BLaER1 treated with 17β-estradiol and CSF1 and Interleukin-3, amounts not matched to agents 10 nM and 100 nM (cell line): ENCODE measurements around the gene OR8B2.
"Not testable (repeated sequence)": the region's sequence is repeated elsewhere in the genome, so short reads cannot be mapped to it uniquely, and the experiment has no call there.

Experiments
- H3K27ac ChIP-seq, 11 experiments: shearing (Covaris generic); formaldehyde crosslinking; 2 replicates each; pipeline ENCODE4 v1.8.1; 2022
- H3K27me3 ChIP-seq, 11 experiments: shearing (Covaris generic); formaldehyde crosslinking; 2 replicates each; pipeline ENCODE4 v1.8.1; 2022
- H3K36me3 ChIP-seq, 11 experiments: shearing (Covaris generic); formaldehyde crosslinking; 2 replicates each; pipeline ENCODE4 v1.8.1; 2022
- H3K4me1 ChIP-seq, 10 experiments: shearing (Covaris generic); formaldehyde crosslinking; 2 replicates each; pipeline ENCODE4 v1.8.1; 2022
- H3K4me2 ChIP-seq, 11 experiments: shearing (Covaris generic); formaldehyde crosslinking; 2 replicates each; pipeline ENCODE4 v1.8.1; 2022
- H3K4me3 ChIP-seq, 10 experiments: shearing (Covaris generic); formaldehyde crosslinking; 2 replicates each; pipeline ENCODE4 v1.8.1; 2022
- H3K9ac ChIP-seq, 11 experiments: shearing (Covaris generic); formaldehyde crosslinking; 2 replicates each; pipeline ENCODE4 v1.8.1; 2022
- H3K9me3 ChIP-seq, 11 experiments: shearing (Covaris generic); formaldehyde crosslinking; replicated peaks in 1 of 11; 2 replicates each; pipeline ENCODE4 v1.8.1; 2022
- H4K20me1 ChIP-seq, 11 experiments: shearing (Covaris generic); formaldehyde crosslinking; 2 replicates each; pipeline ENCODE4 v1.8.1; 2022
- Cebpa-rat ChIP-seq, 11 experiments: shearing (Covaris generic); IDR thresholded peaks; 2 replicates each; pipeline ENCODE4 v1.8.1; 2022

Gene OR8B2

DNA sequence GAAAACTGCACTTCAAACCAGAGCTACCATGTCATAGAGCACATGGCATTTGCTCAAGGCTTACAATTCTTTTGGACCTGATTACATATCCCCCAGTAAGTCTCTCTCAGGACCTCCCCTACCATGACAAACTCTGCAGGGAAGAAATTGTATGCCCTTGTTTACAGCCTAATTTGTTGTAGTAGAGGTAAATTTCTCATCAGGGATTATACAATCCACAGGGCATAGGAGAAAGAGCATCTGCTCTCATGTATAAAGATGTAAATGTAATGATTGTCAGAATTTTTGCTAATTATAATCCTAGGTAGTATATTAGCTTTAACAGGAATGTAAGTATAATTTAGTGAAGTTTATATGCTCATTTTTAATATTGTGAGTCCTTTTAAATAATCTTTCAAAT lies 14.6 kb upstream of the OR8B2 start, which contains the start of gene OR8B3:
Gene OR8B3, minus strand, starts transcription at position 101 of the 400 bp plus-strand sequence. CDS start 1,673 bp downstream, outside the sequence.
- no peaks in the 10 kb centered on the region for H4K20me1 ChIP-seq
- TF ChIP-seq Cebpa-rat (IDR thresholded peaks at IDR 0.05) = no peak
- H3K27ac ChIP-seq = no peak within 1 kb of the TSS
- H3K36me3 ChIP-seq = no peaks in the 10 kb centered on the region
- no peaks in the 10 kb centered on the region for H3K27me3 ChIP-seq
- no peak within 1 kb of the TSS for H3K4me3 ChIP-seq
- H3K9me3 ChIP-seq = no peaks in the 10 kb centered on the region
- H3K9ac ChIP-seq = no peak within 1 kb of the TSS
- no peaks in the 10 kb centered on the region for H3K4me1 ChIP-seq
- H3K4me2 ChIP-seq = no peak within 1 kb of the TSS

GRCh38 chr11:124396847-124397246 lies 12.5 kb upstream of the OR8B2 start:
- H3K27ac ChIP-seq, H3K4me1 ChIP-seq, H3K36me3 ChIP-seq, H3K4me2 ChIP-seq, H4K20me1 ChIP-seq, H3K27me3 ChIP-seq, H3K9me3 ChIP-seq, H3K4me3 ChIP-seq, H3K9ac ChIP-seq: not testable (repeated sequence)

DNA sequence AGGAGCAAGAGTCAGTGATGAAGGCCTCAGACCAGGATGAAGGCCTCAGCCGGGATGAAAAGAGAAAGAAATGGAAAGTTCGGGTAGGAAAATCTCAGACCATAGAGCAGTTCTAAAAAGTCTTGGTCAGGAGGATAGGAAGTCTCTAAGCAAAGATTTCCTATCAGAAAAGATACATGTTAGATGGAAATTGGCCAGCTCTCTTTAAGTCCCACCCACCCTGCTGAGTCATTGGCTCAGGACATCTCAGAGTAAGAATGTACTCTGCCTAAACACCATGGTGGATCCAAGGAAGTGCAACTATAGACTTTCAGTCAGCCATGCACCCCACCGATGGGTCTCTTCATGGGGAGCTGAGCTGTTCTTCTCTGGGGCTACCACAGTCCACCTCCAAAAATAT lies 10.1 kb upstream of the OR8B2 start:
- TF ChIP-seq Cebpa-rat (IDR thresholded peaks at IDR 0.05) = no peak
- H3K27ac ChIP-seq = no peak overlapping the region
- H3K9me3 ChIP-seq = no peaks in the 10 kb centered on the region
- H3K27me3 ChIP-seq = no peaks in the 10 kb centered on the region
- H3K4me3 ChIP-seq = no peak overlapping the region
- no peaks in the 10 kb centered on the region for H4K20me1 ChIP-seq
- no peaks in the 10 kb centered on the region for H3K4me1 ChIP-seq
- H3K9ac ChIP-seq = no peak overlapping the region
- no peak overlapping the region for H3K4me2 ChIP-seq
- no peaks in the 10 kb centered on the region for H3K36me3 ChIP-seq

- H3K4me2 ChIP-seq, H3K4me3 ChIP-seq, H3K4me1 ChIP-seq, H3K36me3 ChIP-seq, H4K20me1 ChIP-seq, H3K9ac ChIP-seq, H3K27me3 ChIP-seq, H3K27ac ChIP-seq, H3K9me3 ChIP-seq: not testable (repeated sequence)
Measured at GRCh38 chr11:124382857-124383256, 1.4 kb downstream of the OR8B2 start.

DNA sequence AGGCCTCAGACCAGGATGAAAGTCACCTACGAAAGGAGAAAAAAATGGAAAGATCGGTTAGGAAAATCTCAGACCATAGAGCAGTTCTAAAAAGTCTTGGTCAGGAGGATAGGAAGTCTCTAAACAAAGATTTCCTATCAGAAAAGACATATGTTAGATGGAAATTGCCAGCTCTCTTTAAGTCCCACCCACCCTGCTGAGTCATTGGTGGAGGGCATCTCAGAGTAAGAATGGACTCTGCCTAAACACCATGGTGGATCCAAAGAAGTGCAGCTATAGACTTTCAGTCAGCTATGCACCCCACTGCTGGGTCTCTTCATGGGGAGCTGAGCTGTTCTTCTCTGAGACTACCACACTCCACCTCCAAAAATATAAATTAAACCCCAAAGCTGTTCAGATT lies 3.7 kb downstream of the OR8B2 start:
- TF ChIP-seq Cebpa-rat (IDR thresholded peaks at IDR 0.05) = no peak
- Histone ChIP-seq H3K36me3 (no peaks in the 10 kb centered on the region), H4K20me1 (no peaks in the 10 kb centered on the region; a peak in 1 of 22 replicates), H3K4me1 (peaks cover 0 to 11% (median 0%) of the 10 kb centered on the region in 10 experiments; a peak in 4 of 20 replicates), H3K27ac (no peak overlapping the region), H3K27me3 (no peaks in the 10 kb centered on the region), H3K9me3 (no peaks in the 10 kb centered on the region; a peak in 1 of 22 replicates), H3K4me3 (no peak overlapping the region), H3K9ac (no peak overlapping the region), H3K4me2 (no peak overlapping the region)

DNA sequence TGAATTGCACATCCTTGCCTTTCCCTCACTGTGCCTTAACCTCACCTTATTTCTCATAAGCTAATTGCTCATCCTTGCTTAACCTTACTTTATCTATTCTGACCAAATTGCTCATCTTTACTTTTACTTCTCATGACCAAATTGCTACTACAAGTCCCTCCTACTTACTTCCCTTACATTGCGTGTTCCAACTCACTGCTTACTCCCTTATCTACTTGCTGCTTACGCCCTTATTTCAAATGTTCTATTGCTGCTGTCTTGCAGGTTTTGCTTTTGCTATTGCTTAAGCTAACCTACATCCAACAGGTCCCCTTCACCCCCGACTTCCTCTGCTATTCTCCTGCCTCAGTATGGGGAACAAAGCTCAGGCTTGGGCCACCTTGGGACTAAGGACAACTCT lies 8.0 kb downstream of the OR8B2 start:
- H3K9ac ChIP-seq = no peak overlapping the region
- no peaks in the 10 kb centered on the region for H3K36me3 ChIP-seq
- no peak for TF ChIP-seq Cebpa-rat (IDR thresholded peaks at IDR 0.05)
- H3K27me3 ChIP-seq = no peaks in the 10 kb centered on the region
- H3K4me2 ChIP-seq = no peak overlapping the region
- peaks cover 0 to 11% (median 0%) of the 10 kb centered on the region in 10 experiments; a peak in 4 of 20 replicates for H3K4me1 ChIP-seq
- H3K27ac ChIP-seq = no peak overlapping the region
- peaks cover 0 to 11% (median 7%) of the 10 kb centered on the region in 11 experiments; a peak in 17 of 22 replicates for H3K9me3 ChIP-seq
- H4K20me1 ChIP-seq = no peaks in the 10 kb centered on the region; a peak in 1 of 22 replicates
- H3K4me3 ChIP-seq = no peak overlapping the region

DNA sequence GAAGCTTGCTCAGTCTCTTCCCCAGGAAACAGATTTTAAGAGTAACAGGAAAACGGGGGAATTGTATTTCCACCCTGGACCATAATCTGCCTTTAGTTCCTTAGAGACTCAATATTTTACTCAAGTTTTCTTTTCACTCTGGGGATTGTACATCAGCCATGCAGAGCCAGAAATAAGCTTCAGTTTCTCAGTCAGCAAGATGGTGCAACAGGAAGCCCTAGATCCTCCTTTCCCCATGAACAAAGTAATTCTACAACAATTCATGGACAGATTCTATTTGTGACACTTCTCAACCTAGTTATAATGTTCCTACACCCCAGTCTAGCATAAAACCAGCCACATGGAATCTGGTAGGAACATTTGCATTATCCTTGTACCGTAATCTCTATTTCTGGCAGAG lies 24.7 kb downstream of the OR8B2 start:
- Histone ChIP-seq H3K4me3 (no peak overlapping the region), H3K4me2 (peak overlapping the region in 7 of 11 experiments; percentile 6 to 64 (median 20); a peak in 7 of 22 replicates), H3K9ac (no peak overlapping the region), H3K27me3 (no peaks in the 10 kb centered on the region), H3K9me3 (no peaks in the 10 kb centered on the region), H3K4me1 (peaks cover 0 to 15% (median 2%) of the 10 kb centered on the region in 10 experiments; a peak in 6 of 20 replicates), H3K36me3 (no peaks in the 10 kb centered on the region), H4K20me1 (no peaks in the 10 kb centered on the region), H3K27ac (no peak overlapping the region)
- TF ChIP-seq Cebpa-rat (IDR thresholded peaks at IDR 0.05) = no peak

DNA sequence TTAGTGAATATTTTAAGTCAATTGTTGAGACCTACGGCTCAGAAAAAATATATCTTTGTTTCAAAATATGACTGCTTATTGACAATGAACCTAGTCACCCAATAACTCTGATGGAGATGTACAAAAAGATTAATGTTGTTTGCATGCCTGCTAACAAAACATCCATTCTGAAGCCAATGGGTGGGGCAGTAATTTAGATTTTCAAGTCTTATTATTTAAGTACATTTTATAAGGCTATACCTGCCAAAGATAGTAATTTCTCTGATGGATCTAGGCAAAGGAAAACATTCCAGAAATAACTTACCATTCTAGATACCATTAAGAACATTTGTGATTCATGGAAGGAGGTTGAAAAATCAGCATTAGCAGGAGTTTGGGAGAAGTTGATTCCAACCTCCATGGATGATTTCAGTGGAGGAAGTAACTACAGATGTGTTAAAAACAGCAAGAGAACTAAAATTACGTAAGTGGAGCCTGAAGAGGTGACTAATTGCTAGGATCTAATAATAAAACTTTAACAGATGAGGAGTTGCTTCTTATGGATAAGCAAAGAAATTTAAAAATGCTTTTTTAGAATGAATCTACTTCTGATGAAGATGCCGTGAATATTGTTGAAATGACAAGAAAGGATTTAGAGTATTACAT lies 37.9 kb downstream of the OR8B2 start:
- H3K4me1 ChIP-seq = peaks cover 0 to 10% (median 0%) of the 10 kb centered on the region in 10 experiments; a peak in 1 of 20 replicates
- H3K27ac ChIP-seq = no peak overlapping the region
- no peak for TF ChIP-seq Cebpa-rat (IDR thresholded peaks at IDR 0.05)
- peaks cover 14 to 29% (median 16%) of the 10 kb centered on the region in 11 experiments for H3K9me3 ChIP-seq
- peak overlapping the region in 2 of 11 experiments; percentile 9 to 19; a peak in 1 of 22 replicates for H3K4me2 ChIP-seq
- no peaks in the 10 kb centered on the region; a peak in 1 of 22 replicates for H3K36me3 ChIP-seq
- no peak overlapping the region for H3K9ac ChIP-seq
- no peaks in the 10 kb centered on the region for H4K20me1 ChIP-seq
- H3K4me3 ChIP-seq = no peak overlapping the region
- H3K27me3 ChIP-seq = no peaks in the 10 kb centered on the region

DNA sequence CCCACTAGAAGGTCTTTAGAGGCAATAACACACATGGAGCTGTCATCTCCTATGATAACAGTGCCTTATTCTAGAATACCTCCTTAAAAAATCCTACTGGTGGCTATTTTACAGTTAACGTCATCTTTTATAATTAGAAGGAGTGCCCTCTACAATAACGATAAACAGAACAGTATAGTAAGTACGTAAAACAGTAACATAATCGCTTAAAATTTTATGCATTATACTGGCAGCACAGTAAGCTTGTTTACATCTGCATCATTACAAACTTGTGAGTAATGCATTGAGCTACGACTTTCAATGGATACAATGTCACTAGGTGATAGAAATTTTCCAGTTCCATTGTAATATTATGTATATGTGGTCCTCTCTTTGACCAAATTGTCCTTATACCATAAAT lies 40.0 kb downstream of the OR8B2 start:
- Histone ChIP-seq H3K9ac (no peak overlapping the region), H3K4me2 (no peak overlapping the region), H3K36me3 (no peaks in the 10 kb centered on the region; a peak in 1 of 22 replicates), H3K4me3 (no peak overlapping the region), H3K4me1 (peaks cover 0 to 20% (median 0%) of the 10 kb centered on the region in 10 experiments; a peak in 4 of 20 replicates), H3K27ac (no peak overlapping the region), H3K27me3 (no peaks in the 10 kb centered on the region), H3K9me3 (peaks cover 12 to 21% (median 14%) of the 10 kb centered on the region in 11 experiments), H4K20me1 (no peaks in the 10 kb centered on the region)
- TF ChIP-seq Cebpa-rat (IDR thresholded peaks at IDR 0.05) = no peak

DNA sequence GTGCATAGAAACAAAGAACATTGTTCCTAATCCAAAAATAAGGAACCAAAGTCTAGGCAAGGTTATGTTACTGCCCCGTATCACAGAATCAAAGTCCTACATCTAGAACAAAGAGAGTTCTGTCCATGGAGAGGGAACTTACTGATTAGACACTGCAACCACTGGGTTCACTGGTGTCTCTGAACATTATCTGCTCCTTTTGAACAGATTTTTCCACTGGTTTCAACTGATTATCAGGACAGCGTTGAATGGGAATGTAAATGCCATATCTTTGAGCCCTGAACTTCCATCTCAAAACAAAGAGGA lies 44.2 kb downstream of the OR8B2 start:
- H3K9ac ChIP-seq = no peak overlapping the region
- no peaks in the 10 kb centered on the region for H4K20me1 ChIP-seq
- H3K36me3 ChIP-seq = no peaks in the 10 kb centered on the region
- peak overlapping the region in 2 of 11 experiments; percentile 12 to 32; a peak in 2 of 22 replicates for H3K4me2 ChIP-seq
- TF ChIP-seq Cebpa-rat (IDR thresholded peaks at IDR 0.05) = no peak
- peak overlapping the region in 1 of 11 experiments; percentile 32; a peak in 2 of 22 replicates for H3K27ac ChIP-seq
- no peak overlapping the region for H3K4me3 ChIP-seq
- H3K27me3 ChIP-seq = no peaks in the 10 kb centered on the region
- peaks cover 0 to 15% (median 0%) of the 10 kb centered on the region in 10 experiments; a peak in 4 of 20 replicates for H3K4me1 ChIP-seq
- peaks cover 0 to under 1% (median 0%) of the 10 kb centered on the region in 11 experiments; a peak in 1 of 22 replicates for H3K9me3 ChIP-seq
